ENCODE results near the gene ADGRF1.

- TF ChIP-seq CTCF (IDR thresholded peaks at IDR 0.05): no peak
- TF ChIP-seq POLR2A (IDR thresholded peaks at IDR 0.05): no peak
These were observed 12.1 kb downstream of the ADGRF1 start for GRCh38 chr6:47029865-47030561.
